ENCODE measurements around the gene PLXDC2.
"Not testable (repeated sequence)": the region's sequence is repeated elsewhere in the genome, so short reads cannot be mapped to it uniquely, and the experiment has no call there.

PLXDC2 gene

DNA sequence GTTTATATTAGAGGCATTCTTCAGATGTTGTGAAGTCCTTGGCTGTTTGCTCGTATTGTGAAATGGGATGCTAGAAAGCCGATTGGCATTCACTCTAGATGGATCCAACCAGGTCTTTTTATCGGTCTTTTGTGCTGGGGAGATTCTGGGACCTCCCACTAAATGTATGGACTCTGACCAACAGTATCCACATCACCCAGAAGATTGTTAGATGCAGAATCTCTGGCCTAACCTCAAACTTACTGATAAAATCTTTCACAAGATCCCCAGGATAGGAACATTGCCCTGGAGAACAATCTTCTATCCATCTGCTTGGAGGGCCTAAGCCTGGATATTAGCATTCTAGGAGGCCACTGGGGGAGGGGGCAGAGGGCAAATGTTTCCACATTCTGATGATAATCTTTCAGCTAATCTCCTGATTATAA lies 160.9 kb downstream of the PLXDC2 start:
- DNase-seq (ENCODE audit: low spot score): no peak

DNA sequence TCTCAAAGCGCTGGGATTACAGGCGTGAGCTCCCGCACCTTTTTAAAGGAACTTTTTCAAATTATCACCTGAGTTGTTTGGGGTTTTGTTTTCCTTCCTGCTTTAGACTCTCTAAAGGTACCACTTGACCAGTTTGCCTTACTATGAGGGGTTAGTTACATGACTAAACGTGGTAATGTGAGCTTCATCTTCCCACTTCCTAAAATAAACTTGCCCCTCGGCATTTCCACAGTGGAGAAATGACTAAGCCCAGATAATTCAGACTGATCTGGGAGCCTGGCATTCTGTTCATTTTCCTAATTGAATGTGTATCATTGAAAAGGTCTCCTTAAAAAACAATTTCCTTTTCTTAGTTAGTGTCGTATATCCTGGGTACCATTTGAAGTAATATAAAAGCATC lies 163.4 kb downstream of the PLXDC2 start:
- DNase-seq (ENCODE audit: low spot score): no peak

DNA sequence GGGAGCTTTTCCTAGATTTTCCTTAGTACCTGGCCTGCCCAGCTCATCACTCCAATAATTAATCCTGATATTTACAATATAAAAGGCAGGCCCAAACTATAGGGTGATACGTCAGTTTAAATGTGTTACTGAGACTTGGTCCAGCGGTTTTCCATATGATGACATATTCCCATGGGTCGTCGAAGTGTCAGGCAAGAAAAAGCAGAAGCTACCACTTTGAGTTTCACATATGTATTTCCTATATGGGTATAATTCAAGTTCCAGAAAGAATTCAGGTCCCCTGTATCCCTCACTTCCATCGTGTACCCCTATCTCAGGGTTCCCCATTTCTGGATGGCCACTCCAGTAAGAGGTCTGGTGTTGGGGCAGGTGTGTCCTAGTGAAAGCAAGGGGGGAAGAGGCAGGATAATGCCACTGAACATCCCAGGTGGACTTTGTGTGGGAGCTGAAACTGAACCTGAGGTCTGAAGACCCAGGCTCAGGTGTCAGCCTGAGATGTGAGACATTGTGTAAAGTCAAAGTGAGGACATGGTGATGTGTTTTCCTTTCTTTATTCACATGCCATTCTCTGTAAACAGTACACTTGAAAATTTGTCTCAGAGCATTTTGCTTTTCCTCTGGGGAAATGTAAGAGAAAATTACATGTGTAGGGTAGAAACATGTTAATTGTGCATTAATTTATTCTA lies 167.8 kb downstream of the PLXDC2 start:
- DNase-seq (ENCODE audit: low spot score): no peak

GRCh38 chr10:19985745-19986144 lies 169.5 kb downstream of the PLXDC2 start:
- no peak for DNase-seq (ENCODE audit: low spot score)

- DNase-seq (ENCODE audit: low spot score): no peak
Observed at GRCh38 chr10:19986591-19986990, 170.4 kb downstream of the PLXDC2 start.

DNA sequence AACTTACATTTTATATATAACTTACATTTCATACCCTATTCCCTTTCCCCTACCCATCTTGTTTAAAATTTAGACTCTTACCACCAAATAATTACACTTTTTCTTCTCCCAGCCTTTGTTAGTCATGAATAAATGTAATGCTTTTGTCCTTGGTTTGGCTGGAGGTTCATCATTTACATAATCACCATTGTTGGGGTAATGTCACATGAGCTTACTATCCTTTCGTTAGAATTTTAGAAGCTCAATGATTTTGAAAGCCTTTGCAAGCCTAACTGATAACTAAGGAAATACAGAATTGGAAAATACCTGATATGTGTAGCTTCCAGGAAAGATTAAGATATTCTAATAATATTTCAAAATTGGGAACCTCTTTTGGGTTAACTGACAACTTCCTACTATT lies 171.7 kb downstream of the PLXDC2 start:
- DNase-seq (ENCODE audit: low spot score): no peak

DNA sequence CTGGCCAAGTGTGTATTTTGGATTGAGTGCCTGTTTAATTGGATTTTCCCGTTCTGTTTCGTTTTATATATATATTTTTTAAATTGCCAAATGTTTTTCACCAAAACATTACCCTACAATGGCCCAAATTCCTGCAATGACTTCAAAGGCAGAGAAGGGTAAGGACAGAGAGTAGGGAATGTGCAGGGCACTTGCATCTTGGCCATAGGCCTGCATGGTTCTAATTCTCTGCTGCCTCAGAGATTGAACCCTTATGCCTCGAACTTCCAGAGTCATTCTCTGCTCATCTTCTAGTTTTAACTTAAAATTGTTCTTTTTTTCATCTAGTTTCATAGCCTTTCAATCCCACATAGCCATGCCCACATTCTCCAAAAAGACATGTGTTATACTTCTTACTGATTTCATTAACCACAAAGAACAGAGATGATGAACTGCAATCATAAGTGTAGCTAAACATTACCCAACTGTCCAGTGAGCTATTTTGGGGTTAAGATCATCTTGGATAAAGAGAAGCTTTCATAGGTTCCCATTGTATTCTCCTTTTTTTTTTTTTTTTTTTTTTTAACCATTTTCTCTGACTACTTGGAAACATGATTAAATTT lies 177.6 kb downstream of the PLXDC2 start:
- DNase-seq (ENCODE audit: low spot score): no peak

DNA sequence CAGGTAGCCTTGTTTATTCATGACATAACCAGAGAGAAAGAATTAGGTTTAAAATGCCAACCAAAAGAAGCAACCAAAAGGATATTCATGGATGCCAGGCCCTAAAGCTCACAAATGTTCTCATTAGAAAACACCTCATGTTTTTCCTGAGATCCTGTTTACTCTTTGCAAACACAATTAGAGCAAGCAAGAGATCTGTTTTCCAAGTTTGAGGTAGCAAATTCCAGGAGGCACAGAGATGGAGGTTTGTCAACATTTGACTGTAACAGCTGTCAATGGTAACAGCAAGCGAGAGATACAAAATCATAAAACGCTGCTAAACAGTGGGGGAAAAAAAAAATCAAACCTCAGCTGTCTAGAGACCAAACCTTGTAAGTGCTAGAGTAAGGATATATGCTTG lies 182.2 kb downstream of the PLXDC2 start:
- no peak for DNase-seq (ENCODE audit: low spot score)

DNA sequence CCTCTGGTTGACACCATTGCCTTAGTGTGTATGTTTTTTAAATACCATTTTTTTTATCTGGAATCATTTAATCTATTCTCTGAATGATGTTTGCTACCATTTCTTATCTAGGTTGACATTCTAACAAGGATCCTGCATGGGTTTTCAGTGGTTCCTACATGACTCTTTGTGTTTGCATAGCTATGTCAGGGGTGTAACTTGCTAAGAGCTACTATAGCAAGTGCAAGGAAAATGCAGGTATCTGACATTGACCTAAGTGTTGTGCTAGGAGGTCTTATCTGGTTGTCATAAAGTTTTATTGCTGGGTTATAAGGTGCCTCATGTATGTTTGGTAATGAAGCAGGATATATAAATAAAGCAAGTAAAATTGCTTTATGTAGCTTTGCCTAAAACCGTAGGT lies 183.2 kb downstream of the PLXDC2 start:
- no peak for DNase-seq (ENCODE audit: low spot score)

GRCh38 chr10:20002026-20002425 lies 185.8 kb downstream of the PLXDC2 start:
- DNase-seq (ENCODE audit: low spot score): not testable (repeated sequence)

DNA sequence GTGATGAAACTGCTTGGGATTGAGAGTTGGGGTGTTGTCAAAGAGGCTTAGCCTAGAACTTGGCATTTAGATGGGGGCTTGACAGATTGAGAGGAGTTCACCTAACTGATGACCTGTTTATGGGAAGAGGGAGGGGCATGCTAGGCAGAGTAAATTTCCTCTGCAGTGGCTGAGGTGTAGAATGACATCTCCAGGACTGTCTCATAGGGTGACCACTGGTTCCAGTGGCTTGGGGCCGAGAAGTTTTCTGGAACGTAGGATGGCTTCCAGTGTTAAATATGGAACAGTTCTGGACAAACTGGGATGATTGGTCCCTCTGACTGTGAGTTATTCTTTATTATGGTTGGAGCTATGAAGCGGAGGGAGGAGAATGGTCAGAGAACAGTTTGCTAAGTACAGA lies 186.4 kb downstream of the PLXDC2 start:
- no peak for DNase-seq (ENCODE audit: low spot score)

DNA sequence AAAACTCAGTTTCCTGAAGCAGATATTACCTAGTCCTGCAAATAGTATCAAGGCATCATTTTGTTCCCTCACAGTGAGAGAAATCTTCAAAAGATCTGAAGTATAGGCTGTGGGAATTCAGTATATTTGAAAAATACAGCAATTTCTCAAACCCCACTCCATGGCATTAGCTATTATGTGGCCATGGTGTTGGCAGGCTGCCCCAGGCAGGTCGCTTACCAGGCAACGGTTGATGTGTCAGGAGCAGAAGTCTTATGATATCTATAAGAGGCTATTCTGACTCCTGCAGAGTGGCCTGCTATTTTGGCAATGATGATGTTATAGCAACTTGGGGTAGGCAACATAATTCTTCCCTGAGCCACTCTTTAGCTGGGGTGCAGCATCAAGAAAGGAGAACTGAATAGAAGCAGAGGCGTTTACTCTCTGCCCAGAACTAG lies 187.9 kb downstream of the PLXDC2 start:
- DNase-seq (ENCODE audit: low spot score): no peak

- no peak for DNase-seq (ENCODE audit: low spot score)
Observed at GRCh38 chr10:20005638-20006037, 189.4 kb downstream of the PLXDC2 start.

DNA sequence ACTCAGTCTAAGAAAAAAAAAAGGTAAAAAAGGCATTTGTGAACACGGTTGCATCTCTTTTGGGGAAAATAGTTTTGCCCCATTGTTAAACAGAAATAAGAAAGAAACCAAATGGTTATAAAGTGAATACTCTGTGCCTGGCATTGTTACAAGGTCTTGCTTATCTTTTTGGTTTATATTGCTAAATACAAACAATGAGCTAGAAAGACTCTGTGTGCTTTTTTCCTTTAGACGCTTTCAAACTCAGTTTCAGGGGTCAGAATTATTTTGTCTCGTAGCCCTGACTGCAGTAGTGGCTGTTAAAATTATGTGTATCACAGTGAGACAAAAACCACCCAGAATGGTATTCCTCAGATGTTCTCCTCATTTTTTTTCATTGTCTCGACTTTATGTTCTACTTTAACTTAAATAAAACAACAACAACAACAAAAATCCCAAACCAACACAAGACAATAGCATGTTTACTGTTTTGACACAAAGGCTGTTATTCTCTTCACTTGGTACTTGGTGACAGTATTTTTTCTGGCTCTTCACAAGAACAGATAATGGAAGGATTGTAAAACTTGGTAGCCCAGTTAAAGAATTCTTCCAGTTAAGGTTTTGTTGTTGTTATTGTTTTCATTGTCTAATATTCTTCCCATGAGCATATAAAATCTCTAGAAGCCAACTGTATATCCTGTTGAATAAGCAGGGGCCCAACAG lies 190.1 kb downstream of the PLXDC2 start:
- DNase-seq (ENCODE audit: low spot score): no peak

- DNase-seq (ENCODE audit: low spot score): no peak
Observed at GRCh38 chr10:20007426-20007825, 191.2 kb downstream of the PLXDC2 start.

- DNase-seq (ENCODE audit: low spot score): no peak
Observed at GRCh38 chr10:20013991-20014750, 197.9 kb downstream of the PLXDC2 start.

GRCh38 chr10:20017961-20018360 lies 201.7 kb downstream of the PLXDC2 start:
- DNase-seq (ENCODE audit: low spot score): no peak

DNA sequence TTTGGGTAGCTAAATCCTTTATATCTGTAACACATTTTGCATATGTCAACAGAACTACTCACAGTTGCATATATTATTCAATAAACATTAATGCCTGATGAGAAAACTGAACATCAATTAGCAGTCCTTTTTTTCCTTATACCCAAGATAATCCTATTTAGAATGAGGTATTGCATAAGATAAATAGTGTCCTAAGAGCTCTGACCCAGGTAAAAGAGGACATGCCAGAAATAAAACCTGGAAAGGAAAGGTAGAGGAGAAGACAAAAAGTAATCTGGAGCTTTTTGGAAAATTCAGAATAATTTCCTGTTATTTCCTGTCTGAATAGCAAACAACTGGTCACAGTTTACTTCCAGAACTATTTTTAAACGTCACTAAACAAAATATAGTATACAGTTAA lies 204.4 kb downstream of the PLXDC2 start:
- DNase-seq (ENCODE audit: low spot score): no peak

GRCh38 chr10:20029523-20029922 lies 213.3 kb downstream of the PLXDC2 start:
- DNase-seq (ENCODE audit: low spot score): no peak

DNA sequence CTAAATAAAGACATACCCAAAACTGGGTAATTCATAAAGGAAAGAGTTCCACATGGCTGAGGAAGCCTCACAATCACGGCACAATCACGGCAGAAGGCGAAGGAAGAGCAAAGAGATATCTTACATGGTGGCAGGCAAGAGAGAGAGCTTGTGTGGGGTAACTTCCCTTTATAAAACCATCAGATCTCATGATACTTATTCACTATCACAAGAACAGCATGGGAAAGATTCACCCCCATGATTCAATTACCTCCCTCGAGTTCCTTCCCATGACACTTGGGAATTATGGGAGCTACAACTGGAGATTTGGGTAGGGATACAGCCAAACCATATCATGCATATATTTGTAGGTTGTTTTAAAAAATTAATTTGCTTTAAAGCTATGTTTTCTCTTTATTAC lies 217.2 kb downstream of the PLXDC2 start:
- no peak for DNase-seq (ENCODE audit: low spot score)

DNA sequence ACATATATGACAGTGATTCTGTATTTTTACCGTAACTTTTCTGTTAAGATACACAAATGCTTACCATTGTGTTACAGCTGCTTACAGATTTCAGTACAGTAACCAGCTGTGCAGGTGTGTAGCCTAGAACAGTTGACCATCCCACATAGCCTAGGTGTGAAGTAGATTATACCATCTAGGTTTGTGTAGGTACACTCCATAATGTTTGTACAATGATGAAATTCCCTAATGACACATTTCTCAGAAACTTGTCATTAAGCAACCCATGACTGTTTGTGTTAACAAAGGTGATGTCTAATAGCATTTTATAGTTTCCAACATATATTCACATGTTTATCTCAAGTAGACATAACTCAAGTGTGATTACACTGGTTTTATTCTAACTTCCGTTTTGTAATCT lies 218.5 kb downstream of the PLXDC2 start:
- no peak for DNase-seq (ENCODE audit: low spot score)

GRCh38 chr10:20040012-20040411 lies 223.8 kb downstream of the PLXDC2 start:
- no peak for DNase-seq (ENCODE audit: low spot score)

- no peak for DNase-seq (ENCODE audit: low spot score)
Observed at GRCh38 chr10:20041931-20042330, 225.7 kb downstream of the PLXDC2 start.

All from iPS-NIHi11 (cell line).